GM19193 (cell line): ENCODE measurements around the gene CAPS.
A peak's percentile ranks its signal among the peaks of the same experiment; 100 is the strongest.

Source experiments
- POLR2A ChIP-seq: IDR thresholded peaks from 4 replicates; pipeline ENCODE4 v1.6.1; 2011; ENCODE audit not compliant: insufficient read depth, insufficient read length; ENCODE audit errors: extremely low read depth

The CAPS gene

GRCh38 chr19:5903056-5903623 lies 10.9 kb upstream of the CAPS start:
- no peak for TF ChIP-seq POLR2A

GRCh38 chr19:5903624-5904351 lies 10.3 kb upstream of the CAPS start, which contains the start of gene NDUFA11:
Gene NDUFA11, minus strand, starts transcription at chr19:5903790. Its CDS starts 82 bp downstream, at chr19:5903708.
- peak; percentile 91 for TF ChIP-seq POLR2A

GRCh38 chr19:5904352-5905113 lies 9.5 kb upstream of the CAPS start, which contains the start of gene VMAC:
Gene VMAC, plus strand, starts transcription at chr19:5904872. Its CDS starts 19 bp downstream, at chr19:5904891.
- peak; percentile 65 for TF ChIP-seq POLR2A

DNA sequence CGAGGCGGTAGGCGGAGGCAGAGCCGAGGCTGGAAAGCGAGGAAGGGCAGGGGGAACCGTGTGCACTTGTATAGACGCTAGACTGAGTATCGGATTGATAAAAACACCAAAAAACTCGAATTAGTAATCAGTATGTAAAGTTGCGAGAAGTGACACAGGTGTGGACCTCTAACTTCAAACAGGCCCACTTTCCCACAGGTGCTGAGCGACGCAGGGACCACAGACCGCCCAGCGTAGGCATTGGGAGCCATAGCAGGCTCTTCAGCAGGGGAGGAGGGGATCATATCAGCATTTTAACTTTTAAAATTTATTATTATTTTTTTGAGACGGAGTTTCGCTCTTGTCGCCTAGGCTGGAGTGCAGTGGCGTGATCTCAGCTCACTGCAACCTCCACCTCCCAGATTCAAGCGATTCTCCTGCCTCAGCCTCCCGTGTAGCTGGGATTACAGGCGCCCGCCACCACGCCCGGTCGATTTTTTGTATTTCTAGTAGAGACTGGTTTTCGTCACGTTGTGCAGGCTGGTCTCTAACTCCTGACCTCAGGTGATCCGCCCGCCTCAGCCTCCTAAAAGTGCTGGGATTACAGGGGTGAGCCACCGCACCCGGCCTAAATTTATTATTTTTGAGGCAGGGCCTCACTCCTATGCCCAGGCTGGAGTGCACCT lies 8.8 kb upstream of the CAPS start:
- TF ChIP-seq POLR2A, result no peak

GRCh38 chr19:5907241-5907640 lies 6.8 kb upstream of the CAPS start:
- TF ChIP-seq POLR2A, result no peak

- TF ChIP-seq POLR2A, result no peak
Observed at GRCh38 chr19:5908773-5909442, 5.1 kb upstream of the CAPS start.

- TF ChIP-seq POLR2A, result no peak
Observed at GRCh38 chr19:5910638-5910907, 3.5 kb upstream of the CAPS start.

DNA sequence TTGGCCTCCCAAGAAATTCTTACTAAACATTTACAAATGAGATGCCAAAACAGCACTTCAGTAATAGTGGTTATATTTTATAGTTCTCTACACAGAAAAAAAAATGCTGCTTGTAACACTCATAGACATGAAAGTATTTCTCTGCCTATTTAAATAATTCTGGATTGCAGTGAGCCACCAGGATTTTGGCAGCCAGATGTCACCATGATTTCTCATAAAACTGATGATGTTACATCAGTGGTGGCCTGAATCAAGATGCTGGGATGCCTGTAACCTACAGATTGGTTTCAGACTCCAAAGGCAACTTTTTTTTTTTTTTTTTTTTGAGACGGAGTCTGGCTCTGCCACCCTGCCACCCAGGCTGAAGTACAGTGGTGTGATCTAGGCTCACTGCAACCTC lies 2.7 kb upstream of the CAPS start:
- TF ChIP-seq POLR2A, result no peak

- no peak for TF ChIP-seq POLR2A
Observed at GRCh38 chr19:5914358-5914774, 312 bp downstream of the CAPS start.

DNA sequence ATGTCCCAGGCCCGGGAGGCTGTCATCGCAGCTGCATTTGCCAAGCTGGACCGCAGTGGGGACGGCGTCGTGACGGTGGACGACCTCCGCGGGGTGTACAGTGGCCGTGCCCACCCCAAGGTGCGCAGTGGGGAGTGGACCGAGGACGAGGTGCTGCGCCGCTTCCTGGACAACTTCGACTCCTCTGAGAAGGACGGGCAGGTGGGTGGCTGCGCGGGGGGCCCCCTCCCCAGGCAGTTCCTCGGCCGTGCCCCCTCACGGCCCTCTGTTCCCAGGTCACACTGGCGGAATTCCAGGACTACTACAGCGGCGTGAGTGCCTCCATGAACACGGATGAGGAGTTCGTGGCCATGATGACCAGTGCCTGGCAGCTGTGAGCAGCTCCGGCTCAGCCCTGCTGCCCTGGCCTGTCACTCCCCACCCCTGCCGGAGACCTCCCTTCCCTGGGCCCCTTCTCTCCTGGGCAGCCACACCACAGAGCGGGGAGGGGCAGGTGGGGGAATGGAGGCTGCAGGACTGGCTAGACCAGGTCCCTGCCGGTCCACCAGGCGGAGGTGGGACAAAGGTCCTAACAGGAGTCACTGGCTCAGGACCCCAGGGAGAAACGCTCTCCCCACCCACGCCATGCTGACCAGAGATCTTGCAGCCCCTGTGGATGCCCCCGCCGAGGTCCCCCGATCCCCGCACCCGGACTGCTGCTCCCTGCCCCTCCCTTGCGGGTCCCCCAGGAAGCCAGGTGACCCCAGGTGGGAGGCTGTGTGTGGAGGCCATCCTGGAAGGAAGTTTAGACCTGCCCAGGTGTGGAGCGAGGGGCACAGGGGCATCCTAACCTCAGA lies 1.1 kb downstream of the CAPS start:
- TF ChIP-seq POLR2A, result no peak

DNA sequence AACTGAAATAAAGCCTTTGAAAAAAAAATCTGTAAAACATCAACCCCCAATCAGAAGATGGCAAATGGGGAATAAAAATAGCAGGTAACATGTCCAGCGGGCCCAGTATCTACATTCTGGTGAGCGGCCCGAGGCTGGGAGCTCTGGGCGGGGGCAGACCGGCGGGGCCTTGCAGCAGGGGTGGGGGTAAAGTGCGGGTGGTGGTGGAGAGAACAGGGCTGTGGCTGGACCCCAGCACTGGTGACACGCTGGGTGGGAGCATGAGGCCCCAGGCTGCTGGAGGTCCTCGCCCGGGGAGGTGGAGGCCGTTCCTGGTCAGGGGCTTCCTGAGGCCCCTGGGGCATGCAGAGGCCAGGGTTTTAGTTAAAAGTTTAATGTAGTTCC lies 1.7 kb downstream of the CAPS start:
- TF ChIP-seq POLR2A, result no peak

- no peak for TF ChIP-seq POLR2A
Observed at GRCh38 chr19:5916181-5916708, 2.2 kb downstream of the CAPS start.

- no peak for TF ChIP-seq POLR2A
Observed at GRCh38 chr19:5917431-5918107, 3.5 kb downstream of the CAPS start.
